DMS53 treated with DMSO at 0.1 percent for 48 hours (cell line): ENCODE measurements around the gene RCAN2.

Experiments used
- DNase-seq: peaks from one replicate; lab custom pipeline; 2025; ENCODE audit not compliant: unreplicated experiment; lab: John Stamatoyannopoulos, UW

RCAN2 gene

DNA sequence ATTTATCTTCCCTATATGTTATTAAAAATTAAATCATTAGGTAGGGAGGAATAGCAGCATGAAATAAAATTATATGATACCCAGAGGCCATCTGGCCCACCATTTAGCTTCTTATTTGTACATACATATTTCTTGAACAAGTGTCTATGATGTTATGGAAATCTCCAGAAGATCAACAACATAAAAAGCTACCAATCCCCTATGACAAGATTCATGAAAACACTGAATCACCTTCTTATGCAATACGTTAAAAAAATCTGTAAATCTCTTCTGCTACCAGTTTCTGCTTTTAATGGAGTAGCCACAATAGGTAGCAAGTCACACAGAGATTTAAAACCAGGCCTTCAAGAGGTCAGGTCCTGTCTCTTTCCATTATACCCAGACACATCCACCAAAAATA lies 194.7 kb downstream of the RCAN2 start:
- DNase-seq = no peak

GRCh38 chr6:46293641-46294316 lies 197.5 kb downstream of the RCAN2 start:
- DNase-seq = no peak

GRCh38 chr6:46291880-46292279 lies 199.4 kb downstream of the RCAN2 start:
- DNase-seq = no peak

DNA sequence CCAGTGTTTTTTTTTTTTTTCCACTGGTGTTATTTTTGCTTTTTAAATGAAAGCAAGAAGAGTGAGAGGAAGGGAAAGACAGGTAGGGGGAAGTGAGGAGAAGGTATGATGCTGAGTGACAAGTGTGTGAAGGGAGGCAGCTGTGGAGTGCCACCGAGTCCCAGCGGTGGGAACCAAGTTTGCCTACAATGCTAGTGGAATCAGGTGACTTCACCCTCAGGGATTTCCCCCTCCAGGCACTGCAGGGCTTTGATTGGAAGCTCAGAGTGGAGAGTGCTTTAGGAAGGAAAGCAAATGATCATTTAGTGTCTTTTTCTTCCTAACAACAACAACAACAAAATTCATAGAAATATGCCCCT lies 200.0 kb downstream of the RCAN2 start:
- DNase-seq = no peak

DNA sequence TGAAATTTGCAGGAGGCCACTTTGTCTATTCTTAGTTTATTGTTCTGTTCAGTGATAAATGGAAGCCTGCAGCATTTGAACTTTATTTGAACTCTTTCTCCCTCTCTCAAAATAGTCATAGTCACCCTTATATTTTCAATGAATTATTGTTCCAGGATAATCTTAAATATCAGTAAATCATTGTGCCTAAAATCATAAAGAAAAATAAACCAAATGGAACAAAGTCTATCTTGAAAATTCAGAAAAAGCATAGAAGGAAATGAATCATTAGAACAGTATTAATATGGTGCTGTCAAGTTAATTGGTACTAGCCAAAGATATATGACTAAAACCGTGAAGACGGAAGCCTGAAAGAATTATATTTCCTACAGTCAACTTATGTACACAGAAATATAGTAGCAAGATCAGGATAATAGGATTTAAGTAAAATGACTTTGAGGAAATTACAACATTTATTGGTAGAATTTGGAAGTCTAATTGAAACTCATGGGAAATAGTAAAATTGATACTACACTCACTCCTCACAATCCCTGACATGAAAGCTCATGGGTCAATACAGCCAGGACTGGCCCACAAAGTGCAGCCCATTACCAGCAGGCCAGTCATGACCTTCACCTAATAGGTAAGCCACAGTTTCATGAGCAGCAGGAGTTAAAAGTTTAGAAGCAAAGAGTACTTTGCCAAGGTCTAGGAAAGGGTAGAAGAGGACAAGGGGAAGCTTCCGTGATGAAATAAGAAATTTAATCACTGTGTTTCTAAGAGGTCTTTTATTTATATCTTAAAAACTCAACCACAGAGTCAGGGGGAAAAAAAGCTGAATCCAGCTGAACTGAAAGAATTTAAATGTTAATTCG lies 200.6 kb downstream of the RCAN2 start:
- DNase-seq = no peak

- DNase-seq = no peak
These were observed 201.4 kb downstream of the RCAN2 start for GRCh38 chr6:46289898-46290297.

GRCh38 chr6:46288835-46289234 lies 202.4 kb downstream of the RCAN2 start:
- no peak for DNase-seq

DNA sequence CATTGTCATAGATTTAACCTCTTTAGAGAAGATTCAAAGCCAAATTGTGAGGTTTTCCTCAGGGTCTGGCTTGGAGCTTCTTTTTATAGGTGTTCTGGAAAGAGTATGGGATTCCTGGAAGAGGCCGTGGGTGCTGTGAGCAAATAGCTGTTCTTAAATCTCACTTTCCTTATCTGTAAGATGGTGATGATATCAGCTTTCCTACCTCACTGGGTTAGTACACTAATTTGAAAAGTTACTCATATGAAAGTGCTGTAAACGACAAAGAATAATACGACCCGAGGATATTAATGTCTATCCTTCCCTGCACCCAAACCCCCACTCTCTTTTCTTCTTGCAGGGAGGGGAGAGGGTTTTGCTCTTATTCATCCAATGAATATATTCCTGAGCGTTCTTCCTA lies 203.6 kb downstream of the RCAN2 start:
- no peak for DNase-seq

GRCh38 chr6:46287043-46287442 lies 204.2 kb downstream of the RCAN2 start:
- DNase-seq = no peak

DNA sequence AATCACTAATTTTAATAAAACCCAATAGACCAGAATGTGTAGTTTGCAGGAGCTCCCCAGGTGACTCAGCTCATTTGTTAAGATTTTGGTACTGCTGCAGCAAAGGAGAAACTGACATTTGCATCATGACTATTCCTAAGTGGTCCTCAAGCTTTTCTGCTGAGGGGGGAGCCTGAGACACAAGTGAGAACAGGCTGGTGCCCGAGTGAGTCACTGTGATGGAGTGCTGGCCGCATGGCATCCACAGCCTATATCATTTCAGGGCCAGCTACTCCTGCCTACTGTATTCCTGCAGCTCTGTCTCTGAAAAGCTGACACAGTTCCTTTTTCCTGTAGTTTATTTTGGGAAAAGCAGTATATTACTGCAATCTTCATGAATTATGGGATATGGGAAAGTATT lies 206.8 kb downstream of the RCAN2 start:
- no peak for DNase-seq

GRCh38 chr6:46281110-46281509 lies 210.1 kb downstream of the RCAN2 start:
- DNase-seq = no peak

- no peak for DNase-seq
These were observed 211.4 kb downstream of the RCAN2 start for GRCh38 chr6:46279874-46280273.

DNA sequence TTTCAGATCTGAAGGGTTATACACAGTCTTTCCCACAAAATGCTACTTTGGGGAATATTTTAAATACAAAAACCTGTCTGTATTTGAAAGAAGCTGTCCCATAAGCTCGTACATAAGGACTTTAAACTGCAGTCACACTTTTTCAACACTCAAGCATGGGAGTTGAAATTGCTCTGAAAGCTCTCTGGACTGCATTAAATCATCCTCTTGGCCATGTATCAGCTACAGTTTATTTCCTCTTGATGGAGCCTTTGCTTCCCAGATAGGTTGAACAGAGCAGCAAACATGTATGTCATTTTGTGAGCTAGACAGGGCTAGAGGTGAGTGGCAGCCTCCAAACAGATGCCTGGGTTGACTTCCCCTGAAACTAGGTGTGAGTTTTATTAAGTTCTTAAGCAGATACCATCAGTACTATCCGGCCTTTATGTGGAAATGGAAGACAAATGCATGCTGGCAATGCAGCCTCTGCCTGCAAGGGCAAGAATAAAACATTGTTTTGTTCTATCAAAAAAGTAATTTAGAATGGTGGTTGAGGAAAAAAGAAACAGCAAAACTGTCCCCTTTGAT lies 214.6 kb downstream of the RCAN2 start:
- DNase-seq = no peak

GRCh38 chr6:46274502-46274901 lies 216.7 kb downstream of the RCAN2 start:
- no peak for DNase-seq

- no peak for DNase-seq
These were observed 217.3 kb downstream of the RCAN2 start for GRCh38 chr6:46273911-46274310.

- no peak for DNase-seq
These were observed 219.5 kb downstream of the RCAN2 start for GRCh38 chr6:46271728-46272127.

DNA sequence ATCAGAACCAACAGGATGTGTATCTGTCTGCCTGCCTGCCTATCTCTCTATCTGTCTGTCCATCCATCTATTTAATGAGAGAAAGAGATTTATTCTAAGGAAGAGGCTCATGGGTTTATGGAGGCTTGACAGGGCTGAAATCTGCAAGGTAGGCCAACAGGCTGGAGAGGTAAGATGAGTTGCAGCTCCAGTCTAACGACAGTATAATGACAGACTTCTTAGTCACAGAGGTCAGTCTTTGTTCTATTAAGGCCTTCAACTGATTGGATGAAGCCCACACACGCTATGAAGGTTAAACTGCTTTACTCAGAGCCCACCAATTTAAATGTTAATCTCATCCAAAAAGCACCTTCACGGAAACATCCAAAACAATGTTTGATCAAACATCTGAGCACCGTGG lies 220.1 kb downstream of the RCAN2 start:
- DNase-seq = no peak

DNA sequence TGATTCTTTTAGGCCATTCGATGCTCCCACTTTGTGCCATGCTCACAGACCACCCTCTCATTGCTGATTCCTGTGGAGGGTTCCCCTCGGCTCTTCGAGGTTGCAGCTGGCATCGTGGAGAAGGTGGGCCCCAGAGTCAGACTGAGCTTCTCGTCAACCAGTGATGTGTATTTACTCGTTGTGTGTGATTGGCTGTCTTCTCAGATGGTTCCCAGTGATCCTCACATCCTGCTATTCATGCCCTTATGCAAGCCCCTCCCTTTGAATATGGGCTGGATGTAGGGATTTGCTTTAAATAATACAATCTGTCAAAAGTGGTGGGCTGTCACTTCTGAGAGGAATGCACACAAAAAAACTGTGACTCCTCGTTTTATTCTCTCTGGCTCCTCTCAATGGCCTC lies 220.9 kb downstream of the RCAN2 start:
- DNase-seq = no peak

DNA sequence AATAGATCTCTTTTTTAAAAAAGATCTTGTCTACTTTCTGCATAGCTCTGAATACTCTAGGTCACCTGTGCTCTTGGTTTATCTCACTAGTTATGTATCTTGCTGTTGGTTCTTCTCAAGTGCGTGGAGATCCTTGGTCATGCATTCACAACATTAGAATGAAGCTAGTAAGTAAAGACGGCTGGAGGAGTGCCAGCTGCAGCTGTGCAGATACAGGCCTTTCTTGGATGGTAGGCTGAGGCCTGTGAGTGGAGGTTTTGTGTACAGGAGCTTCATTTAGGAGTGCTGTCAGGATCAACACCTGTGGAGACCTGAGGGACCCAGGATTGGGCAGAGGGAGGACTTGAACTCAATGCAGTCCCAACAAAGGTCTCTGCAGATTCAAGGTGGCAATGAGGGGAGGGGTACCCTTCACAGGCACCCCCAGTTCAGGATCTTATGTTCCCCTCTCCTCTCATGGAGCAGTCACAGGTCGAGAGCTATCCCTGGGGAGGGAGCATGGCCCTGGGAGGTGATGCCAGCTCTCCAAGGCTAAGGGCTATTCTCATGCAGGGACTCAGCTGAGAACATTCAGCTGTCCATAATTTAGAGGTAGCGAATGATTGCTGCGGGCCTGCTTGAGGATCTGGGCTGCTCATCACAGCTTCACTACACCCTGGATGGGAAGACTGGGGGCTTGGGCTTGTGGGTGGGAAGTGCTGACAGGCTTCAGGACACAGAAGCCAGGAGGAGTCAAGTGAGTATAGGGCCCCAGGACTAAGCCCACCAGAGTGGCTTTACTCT lies 221.6 kb downstream of the RCAN2 start:
- DNase-seq = no peak

GRCh38 chr6:46267515-46267914 lies 223.7 kb downstream of the RCAN2 start:
- DNase-seq = no peak

- no peak for DNase-seq
These were observed 225.9 kb downstream of the RCAN2 start for GRCh38 chr6:46265373-46265772.

DNA sequence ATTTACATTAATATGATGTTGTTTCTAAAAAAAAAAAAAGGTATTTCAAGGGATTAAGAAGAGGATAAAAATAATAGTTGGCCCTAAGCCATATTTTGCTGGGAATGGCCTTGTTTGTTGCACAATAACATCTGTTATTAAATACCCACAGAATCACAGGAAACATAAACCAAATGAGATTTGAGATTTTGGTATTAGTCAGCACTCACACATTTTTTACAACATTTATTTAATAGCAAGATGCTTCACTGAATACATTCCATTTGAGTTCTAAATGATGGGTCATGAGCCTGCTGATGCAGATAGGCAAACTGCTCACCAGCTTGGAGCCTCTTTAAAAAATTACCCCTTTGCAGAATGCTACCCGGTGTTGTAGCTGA lies 227.6 kb downstream of the RCAN2 start:
- no peak for DNase-seq
